ENCODE results near the gene TBX15. TPM values are rescaled to one million over a fixed set of nuclear protein-coding genes. Genes with fewer than 3 reads are reported as not detected.

TBX15 gene
- total and polyA plus RNA-seq, 9 of the 15 experiments (the other 6 are each of a cell fraction or from before 2014, with no cell fraction given): 0.03 to 3.4 (median 2.3) TPM

DNA sequence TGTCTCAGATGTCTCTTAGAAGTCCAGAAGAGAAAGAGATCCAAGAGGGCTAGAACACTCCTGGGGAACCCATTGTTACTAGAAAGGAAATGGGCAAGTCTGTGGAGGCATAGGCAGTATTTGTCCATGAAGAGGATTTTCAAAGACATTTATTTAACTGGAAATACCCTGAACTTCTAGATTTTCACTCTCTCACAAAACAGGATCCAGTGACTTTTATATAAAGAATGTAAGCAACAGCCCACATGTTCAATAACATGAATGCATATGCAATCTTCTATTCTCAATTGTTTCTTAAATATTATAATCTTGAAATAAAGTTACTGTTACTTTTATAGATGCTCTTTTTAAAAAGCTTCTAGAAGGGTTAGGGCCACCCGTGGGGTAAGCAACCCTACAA lies 53.4 kb downstream of the TBX15 start (continued):
- TF ChIP-seq IRF1 (CRISPR knock-in tag; IDR thresholded peaks at IDR 0.05; ENCODE audit: borderline replicate concordance) (no peak), SOX6 (IDR thresholded peaks at IDR 0.05) (no peak), KDM2B (CRISPR knock-in tag; IDR thresholded peaks at IDR 0.05) (no peak), YY1 (IDR thresholded peaks at IDR 0.05; ENCODE audit: borderline replicate concordance in 1 of 3, control insufficient read depth in 1 of 3, extremely low read depth in 1 of 3, insufficient read depth in 3 of 3, insufficient read length in 1 of 3, insufficient replicate concordance in 2 of 3, low read depth in 1 of 3, low read length in 2 of 3) (no peak), GABPB1 (CRISPR knock-in tag; IDR thresholded peaks at IDR 0.05) (no peak), STAT6 (CRISPR knock-in tag; IDR thresholded peaks at IDR 0.05) (no peak), L3MBTL2 (IDR thresholded peaks at IDR 0.05) (no peak), ID3 (CRISPR knock-in tag; IDR thresholded peaks at IDR 0.05) (no peak), ID3 (tag; IDR thresholded peaks at IDR 0.05) (no peak), MCM3 (IDR thresholded peaks at IDR 0.05) (no peak)
